GM12878 (cell line): ENCODE measurements around the gene MAPKAPK3. TPM values are rescaled to one million over a fixed set of nuclear protein-coding genes. Genes with fewer than 3 reads are reported as not detected.

Experiments used
- ETV6 ChIP-seq, 2 experiments: fragments of 450-650 bp in 1 of 2; IDR thresholded peaks in 1 of 2; conservative IDR thresholded peaks in 1 of 2; 2 replicates each; pipeline ENCODE4 v1.6.1; 2014; ENCODE audit warnings: antibody characterized with exemption in 1 of 2, borderline replicate concordance in 1 of 2, low read depth in 1 of 2, mild to moderate bottlenecking in 1 of 2, moderate library complexity in 1 of 2
- HDAC6 ChIP-seq: fragments of 200-600 bp; sonication (generic); IDR thresholded peaks from one replicate; pipeline ENCODE4 v1.8.0; 2017; ENCODE audit warnings: antibody characterized with exemption; ENCODE audit not compliant: unreplicated experiment
- KDM1A ChIP-seq: fragments of 200-600 bp; sonication (generic); IDR thresholded peaks from 2 replicates; pipeline ENCODE4 v1.6.1; 2016; ENCODE audit warnings: borderline replicate concordance
- NFYA ChIP-seq: IDR thresholded peaks from 2 replicates; pipeline ENCODE4 v1.6.1; 2011; ENCODE audit warnings: low read depth, mild to moderate bottlenecking, low read length, improper control_type of control experiment, borderline replicate concordance
- RELA ChIP-seq: fragments of 450-650 bp; IDR thresholded peaks from 2 replicates; pipeline ENCODE4 v1.8.0; 2014; ENCODE audit warnings: borderline replicate concordance; ENCODE audit not compliant: partially characterized antibody
- ZBTB40 ChIP-seq: fragments of 450-650 bp; IDR thresholded peaks from 2 replicates; pipeline ENCODE4 v1.6.1; 2016; ENCODE audit warnings: mild to moderate bottlenecking, moderate library complexity, borderline replicate concordance
- ZNF207 ChIP-seq: fragments of 450-650 bp; IDR thresholded peaks from 2 replicates; pipeline ENCODE4 v1.6.1; 2014; ENCODE audit warnings: antibody characterized with exemption, mild to moderate bottlenecking, borderline replicate concordance
- polyA plus RNA-seq, 11 experiments: library from polyadenylated mRNA; depleted of rRNA in 4 of 11; unstranded in 6 of 11; stranded (reverse) in 5 of 11; fragments of >200 nt; fragmentation: Nextera tagmentation in 4 of 11; fragmentation: Illumina TruSeq in 1 of 11; extraction: Ambion mirVana in 4 of 11; extraction: Trizol in 1 of 11; gene quantifications; 1 replicate in 1 of 11; 2 replicates in 10 of 11; pipeline versions ENCODE4 v1.2.1 to v1.2.3, GENCODE V29; 2011 to 2016; ENCODE audit warnings: inconsistent platforms in 2 of 11, missing spikeins in 2 of 11, low read depth in 1 of 11
- total RNA-seq, 4 experiments: library from RNA; depleted of rRNA in 3 of 4; stranded (reverse); fragments of >200 nt in 3 of 4; fragmentation: Illumina TruSeq in 1 of 4; extraction: Trizol in 1 of 4; gene quantifications; 2 replicates each; pipeline versions ENCODE4 v1.2.1 to v1.2.3, GENCODE V29; 2013 to 2021
- TF ChIP-seq, protein P1 (sequence below): fragments of 150-350 bp; IDR thresholded peaks from 2 replicates; pipeline ENCODE4 v1.6.1; 2016; ENCODE audit warnings: low read depth, low read length
- TF ChIP-seq, protein P2 (sequence below): fragments of 450-650 bp; IDR thresholded peaks from 2 replicates; pipeline ENCODE4 v1.6.1; 2017; ENCODE audit warnings: low read depth, mild to moderate bottlenecking, moderate library complexity
- TF ChIP-seq, protein P3 (sequence below): fragments of 450-650 bp; IDR thresholded peaks from 2 replicates; pipeline ENCODE4 v1.6.1; 2017; ENCODE audit warnings: mild to moderate bottlenecking, moderate library complexity
- TF ChIP-seq, protein P4 (sequence below), 3 experiments: IDR thresholded peaks in 2 of 3; conservative IDR thresholded peaks in 1 of 3; 2 replicates each; pipeline ENCODE4 v1.5.1; 2011; ENCODE audit warnings: low read depth in 3 of 3, low read length in 3 of 3, mild to moderate bottlenecking in 3 of 3, control low read depth in 2 of 3, moderate library complexity in 2 of 3, inconsistent platforms in 1 of 3, mixed read lengths in 1 of 3; ENCODE audit not compliant: control insufficient read depth in 2 of 3, insufficient read depth in 1 of 3; ENCODE audit errors: extremely low read depth in 1 of 3

The MAPKAPK3 gene
- total and polyA plus RNA-seq, 10 of the 15 experiments (the other 5 are each of a cell fraction or from before 2014, with no cell fraction given): 7.9 to 66.0 (median 39.0) TPM

DNA sequence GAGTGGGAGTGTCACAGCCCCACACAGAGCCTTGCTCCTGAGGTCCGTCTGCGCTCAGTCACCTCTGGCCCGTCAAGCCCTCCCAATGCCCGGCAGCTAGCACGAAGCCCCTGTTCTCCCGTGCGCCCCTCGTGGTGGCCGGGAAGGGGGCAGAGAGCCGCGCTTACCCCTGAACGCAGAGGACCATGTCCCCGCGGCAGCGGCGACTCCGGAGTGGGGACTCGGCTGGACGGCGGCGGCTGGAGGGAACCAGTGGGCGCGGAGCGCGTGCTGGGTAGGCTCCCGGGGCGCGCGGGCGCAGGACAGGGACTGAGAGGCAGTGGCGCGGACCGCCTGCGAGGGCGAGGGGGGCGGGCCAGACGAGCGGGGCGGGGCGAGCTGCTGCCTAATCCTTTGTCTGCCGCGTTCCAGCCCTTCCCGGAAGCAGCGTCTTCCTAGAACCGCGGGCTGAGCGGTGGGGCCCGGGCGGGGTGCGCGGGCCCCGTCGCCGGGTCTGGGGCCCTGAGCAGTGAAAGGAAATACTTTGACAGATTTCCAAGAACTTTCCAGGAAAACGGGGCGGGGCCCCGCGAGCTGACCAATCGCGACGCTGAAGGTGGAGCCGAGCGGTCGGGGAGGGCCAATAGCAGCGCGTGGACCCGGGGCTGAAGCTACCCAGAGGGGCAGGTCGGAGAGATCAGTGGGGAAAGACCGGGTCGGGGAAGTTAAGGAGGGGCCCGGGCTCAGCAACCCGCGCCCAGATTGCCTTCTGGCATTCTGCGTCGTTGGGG lies 5.3 kb upstream of the MAPKAPK3 start, which contains the start of gene CISH (continued):
- TF ChIP-seq ZBTB40: no peak
- TF ChIP-seq NFYA: no peak
- peak; percentile 60 for TF ChIP-seq HDAC6
- TF ChIP-seq RELA: no peak
- TF ChIP-seq, protein P1, sequence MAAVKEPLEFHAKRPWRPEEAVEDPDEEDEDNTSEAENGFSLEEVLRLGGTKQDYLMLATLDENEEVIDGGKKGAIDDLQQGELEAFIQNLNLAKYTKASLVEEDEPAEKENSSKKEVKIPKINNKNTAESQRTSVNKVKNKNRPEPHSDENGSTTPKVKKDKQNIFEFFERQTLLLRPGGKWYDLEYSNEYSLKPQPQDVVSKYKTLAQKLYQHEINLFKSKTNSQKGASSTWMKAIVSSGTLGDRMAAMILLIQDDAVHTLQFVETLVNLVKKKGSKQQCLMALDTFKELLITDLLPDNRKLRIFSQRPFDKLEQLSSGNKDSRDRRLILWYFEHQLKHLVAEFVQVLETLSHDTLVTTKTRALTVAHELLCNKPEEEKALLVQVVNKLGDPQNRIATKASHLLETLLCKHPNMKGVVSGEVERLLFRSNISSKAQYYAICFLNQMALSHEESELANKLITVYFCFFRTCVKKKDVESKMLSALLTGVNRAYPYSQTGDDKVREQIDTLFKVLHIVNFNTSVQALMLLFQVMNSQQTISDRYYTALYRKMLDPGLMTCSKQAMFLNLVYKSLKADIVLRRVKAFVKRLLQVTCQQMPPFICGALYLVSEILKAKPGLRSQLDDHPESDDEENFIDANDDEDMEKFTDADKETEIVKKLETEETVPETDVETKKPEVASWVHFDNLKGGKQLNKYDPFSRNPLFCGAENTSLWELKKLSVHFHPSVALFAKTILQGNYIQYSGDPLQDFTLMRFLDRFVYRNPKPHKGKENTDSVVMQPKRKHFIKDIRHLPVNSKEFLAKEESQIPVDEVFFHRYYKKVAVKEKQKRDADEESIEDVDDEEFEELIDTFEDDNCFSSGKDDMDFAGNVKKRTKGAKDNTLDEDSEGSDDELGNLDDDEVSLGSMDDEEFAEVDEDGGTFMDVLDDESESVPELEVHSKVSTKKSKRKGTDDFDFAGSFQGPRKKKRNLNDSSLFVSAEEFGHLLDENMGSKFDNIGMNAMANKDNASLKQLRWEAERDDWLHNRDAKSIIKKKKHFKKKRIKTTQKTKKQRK: no peak
- no peak for TF ChIP-seq ETV6 (conservative IDR thresholded peaks at IDR 0.05 in 1 of 2, IDR thresholded peaks at IDR 0.05 in 1 of 2; ENCODE audit: borderline replicate concordance in 1 of 2, low read depth in 1 of 2)
- TF ChIP-seq, protein P2, sequence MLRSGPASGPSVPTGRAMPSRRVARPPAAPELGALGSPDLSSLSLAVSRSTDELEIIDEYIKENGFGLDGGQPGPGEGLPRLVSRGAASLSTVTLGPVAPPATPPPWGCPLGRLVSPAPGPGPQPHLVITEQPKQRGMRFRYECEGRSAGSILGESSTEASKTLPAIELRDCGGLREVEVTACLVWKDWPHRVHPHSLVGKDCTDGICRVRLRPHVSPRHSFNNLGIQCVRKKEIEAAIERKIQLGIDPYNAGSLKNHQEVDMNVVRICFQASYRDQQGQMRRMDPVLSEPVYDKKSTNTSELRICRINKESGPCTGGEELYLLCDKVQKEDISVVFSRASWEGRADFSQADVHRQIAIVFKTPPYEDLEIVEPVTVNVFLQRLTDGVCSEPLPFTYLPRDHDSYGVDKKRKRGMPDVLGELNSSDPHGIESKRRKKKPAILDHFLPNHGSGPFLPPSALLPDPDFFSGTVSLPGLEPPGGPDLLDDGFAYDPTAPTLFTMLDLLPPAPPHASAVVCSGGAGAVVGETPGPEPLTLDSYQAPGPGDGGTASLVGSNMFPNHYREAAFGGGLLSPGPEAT: peak; percentile 46; the same call in 1 of the 2 replicates
- TF ChIP-seq KDM1A: no peak
- TF ChIP-seq, protein P3, sequence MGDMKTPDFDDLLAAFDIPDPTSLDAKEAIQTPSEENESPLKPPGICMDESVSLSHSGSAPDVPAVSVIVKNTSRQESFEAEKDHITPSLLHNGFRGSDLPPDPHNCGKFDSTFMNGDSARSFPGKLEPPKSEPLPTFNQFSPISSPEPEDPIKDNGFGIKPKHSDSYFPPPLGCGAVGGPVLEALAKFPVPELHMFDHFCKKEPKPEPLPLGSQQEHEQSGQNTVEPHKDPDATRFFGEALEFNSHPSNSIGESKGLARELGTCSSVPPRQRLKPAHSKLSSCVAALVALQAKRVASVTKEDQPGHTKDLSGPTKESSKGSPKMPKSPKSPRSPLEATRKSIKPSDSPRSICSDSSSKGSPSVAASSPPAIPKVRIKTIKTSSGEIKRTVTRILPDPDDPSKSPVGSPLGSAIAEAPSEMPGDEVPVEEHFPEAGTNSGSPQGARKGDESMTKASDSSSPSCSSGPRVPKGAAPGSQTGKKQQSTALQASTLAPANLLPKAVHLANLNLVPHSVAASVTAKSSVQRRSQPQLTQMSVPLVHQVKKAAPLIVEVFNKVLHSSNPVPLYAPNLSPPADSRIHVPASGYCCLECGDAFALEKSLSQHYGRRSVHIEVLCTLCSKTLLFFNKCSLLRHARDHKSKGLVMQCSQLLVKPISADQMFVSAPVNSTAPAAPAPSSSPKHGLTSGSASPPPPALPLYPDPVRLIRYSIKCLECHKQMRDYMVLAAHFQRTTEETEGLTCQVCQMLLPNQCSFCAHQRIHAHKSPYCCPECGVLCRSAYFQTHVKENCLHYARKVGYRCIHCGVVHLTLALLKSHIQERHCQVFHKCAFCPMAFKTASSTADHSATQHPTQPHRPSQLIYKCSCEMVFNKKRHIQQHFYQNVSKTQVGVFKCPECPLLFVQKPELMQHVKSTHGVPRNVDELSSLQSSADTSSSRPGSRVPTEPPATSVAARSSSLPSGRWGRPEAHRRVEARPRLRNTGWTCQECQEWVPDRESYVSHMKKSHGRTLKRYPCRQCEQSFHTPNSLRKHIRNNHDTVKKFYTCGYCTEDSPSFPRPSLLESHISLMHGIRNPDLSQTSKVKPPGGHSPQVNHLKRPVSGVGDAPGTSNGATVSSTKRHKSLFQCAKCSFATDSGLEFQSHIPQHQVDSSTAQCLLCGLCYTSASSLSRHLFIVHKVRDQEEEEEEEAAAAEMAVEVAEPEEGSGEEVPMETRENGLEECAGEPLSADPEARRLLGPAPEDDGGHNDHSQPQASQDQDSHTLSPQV: no peak
- TF ChIP-seq, protein P4, sequence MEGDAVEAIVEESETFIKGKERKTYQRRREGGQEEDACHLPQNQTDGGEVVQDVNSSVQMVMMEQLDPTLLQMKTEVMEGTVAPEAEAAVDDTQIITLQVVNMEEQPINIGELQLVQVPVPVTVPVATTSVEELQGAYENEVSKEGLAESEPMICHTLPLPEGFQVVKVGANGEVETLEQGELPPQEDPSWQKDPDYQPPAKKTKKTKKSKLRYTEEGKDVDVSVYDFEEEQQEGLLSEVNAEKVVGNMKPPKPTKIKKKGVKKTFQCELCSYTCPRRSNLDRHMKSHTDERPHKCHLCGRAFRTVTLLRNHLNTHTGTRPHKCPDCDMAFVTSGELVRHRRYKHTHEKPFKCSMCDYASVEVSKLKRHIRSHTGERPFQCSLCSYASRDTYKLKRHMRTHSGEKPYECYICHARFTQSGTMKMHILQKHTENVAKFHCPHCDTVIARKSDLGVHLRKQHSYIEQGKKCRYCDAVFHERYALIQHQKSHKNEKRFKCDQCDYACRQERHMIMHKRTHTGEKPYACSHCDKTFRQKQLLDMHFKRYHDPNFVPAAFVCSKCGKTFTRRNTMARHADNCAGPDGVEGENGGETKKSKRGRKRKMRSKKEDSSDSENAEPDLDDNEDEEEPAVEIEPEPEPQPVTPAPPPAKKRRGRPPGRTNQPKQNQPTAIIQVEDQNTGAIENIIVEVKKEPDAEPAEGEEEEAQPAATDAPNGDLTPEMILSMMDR (IDR thresholded peaks at IDR 0.05 in 2 of 3, conservative IDR thresholded peaks at IDR 0.05 in 1 of 3; ENCODE audit: control insufficient read depth in 2 of 3, extremely low read depth in 1 of 3, insufficient read depth in 1 of 3, low read depth in 3 of 3, low read length in 3 of 3): peak; percentile 35 to 61 (median 52)
- no peak for TF ChIP-seq ZNF207
